Natural killer cell (primary cell): ENCODE results near the gene FRY. TPM values are rescaled to one million over a fixed set of nuclear protein-coding genes. Genes with fewer than 3 reads are reported as not detected.

ENCODE experiments used
- ATAC-seq, 3 donors: fragments of 150-1000 bp in 2 of 3; fragments of 200-7000 bp in 1 of 3; cut with Tn5 transposase; 1 replicate in 1 of 3; 2 replicates in 2 of 3; pipeline ENCODE4 v1.10.0; 2021; ENCODE audit warnings: mild to moderate bottlenecking in 2 of 3, moderate library complexity in 2 of 3
- DNase-seq, 2 donors: peaks; one replicate each; pipeline versions ENCODE4 v3.0.0 to v3.0.0-alpha.2; 2013 to 2021; ENCODE audit warnings: mixed read lengths in 1 of 2
- H3K27ac ChIP-seq: one replicate; pipeline ENCODE4 v1.5.1; 2013; ENCODE audit warnings: mild to moderate bottlenecking, low read length
- H3K27me3 ChIP-seq: one replicate; pipeline ENCODE4 v1.6.1; 2013; ENCODE audit warnings: low read length; ENCODE audit not compliant: control insufficient read depth, insufficient read depth
- H3K36me3 ChIP-seq: one replicate; pipeline ENCODE4 v1.6.1; 2013; ENCODE audit warnings: low read length; ENCODE audit not compliant: control insufficient read depth, insufficient read depth
- H3K4me1 ChIP-seq: one replicate; pipeline ENCODE4 v1.6.1; 2013; ENCODE audit warnings: low read length; ENCODE audit not compliant: control insufficient read depth, insufficient read depth
- H3K4me3 ChIP-seq: one replicate; pipeline ENCODE4 v1.5.1; 2013; ENCODE audit warnings: low read length
- H3K9me3 ChIP-seq: one replicate; pipeline ENCODE4 v1.6.1; 2013; ENCODE audit warnings: low read length; ENCODE audit not compliant: control insufficient read depth, insufficient read depth
- H3K27ac Mint-ChIP-seq, 2 donors: one replicate each; pipeline ENCODE4 v1.8.0; 2022; ENCODE audit warnings: mild to moderate bottlenecking in 2 of 2, mixed read lengths in 2 of 2, moderate library complexity in 1 of 2
- H3K27me3 Mint-ChIP-seq, 2 donors: one replicate each; pipeline ENCODE4 v1.8.0; 2022; ENCODE audit warnings: low read depth in 2 of 2, mixed read lengths in 2 of 2
- H3K36me3 Mint-ChIP-seq: one replicate; pipeline ENCODE4 v1.8.0; 2022; ENCODE audit warnings: mixed read lengths
- H3K4me1 Mint-ChIP-seq, 2 donors: one replicate each; pipeline ENCODE4 v1.8.0; 2022; ENCODE audit warnings: mixed read lengths in 2 of 2
- H3K4me3 Mint-ChIP-seq: one replicate; pipeline ENCODE4 v1.8.0; 2022; ENCODE audit warnings: mild to moderate bottlenecking, moderate library complexity, mixed read lengths
- H3K9me3 Mint-ChIP-seq, 2 donors: one replicate each; pipeline ENCODE4 v1.8.0; 2022; ENCODE audit warnings: mixed read lengths in 2 of 2
- WGBS: methylation state at CpG from one replicate; pipeline ENCODE4 v1.1.7; 2013; ENCODE audit warnings: missing lambda C conversion rate; ENCODE audit not compliant: insufficient coverage; 5-methylcytosine and 5-hydroxymethylcytosine counted together
- intact Hi-C: fragments of 100-400 bp; cut with micrococcal nuclease; formaldehyde crosslinking; loops from one replicate; pipeline ENCODE4 v1.14.2; 2022
- total RNA-seq, 4 donors: library from RNA; stranded (reverse); fragments of 120-200 nt in 1 of 4; gene quantifications; one replicate each; pipeline versions ENCODE4 v1.2.3 to v1.2.4, GENCODE V29; 2013 to 2022
- TF ChIP-seq, protein P1 (sequence below): fragments of 200-600 bp; IDR thresholded peaks from one replicate; pipeline ENCODE4 v1.8.0; 2022; ENCODE audit warnings: antibody characterized with exemption

The FRY gene
- total RNA-seq, 3 donors from 2014 or later (not counting 1 experiment from before 2014, with no cell fraction given), result 25.1 to 52.1 (median 27.4) TPM

DNA sequence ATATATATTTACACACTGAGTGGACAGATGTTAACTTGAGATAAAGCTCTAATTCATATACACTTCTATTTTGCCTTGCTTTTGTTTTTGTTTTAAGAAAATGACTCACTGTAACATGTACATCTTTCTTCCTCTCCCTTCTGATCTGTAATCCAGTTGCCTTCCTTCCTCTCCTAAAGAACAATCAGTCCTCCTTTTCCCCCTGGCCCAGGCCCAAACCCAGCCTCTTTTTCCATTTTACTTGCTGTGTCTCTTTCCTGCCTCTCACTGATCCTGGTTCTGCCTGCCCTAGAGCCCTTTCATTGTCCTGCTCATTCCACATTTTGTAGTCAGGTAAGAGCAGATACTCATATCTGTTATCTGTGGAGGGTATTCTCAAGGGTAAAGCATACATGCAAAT lies 232.8 kb downstream of the FRY start:
- Mint-ChIP-seq H3K36me3 (no peaks in the 10 kb centered on the region), H3K9me3 (no peaks in the 10 kb centered on the region), H3K27me3 (no peaks in the 10 kb centered on the region), H3K27ac (no peak overlapping the region), H3K4me3 (no peak overlapping the region), H3K4me1 (no peaks in the 10 kb centered on the region)
- ATAC-seq (no peak), DNase-seq (no peak)
- H3K36me3 ChIP-seq, result peaks cover 3% of the 10 kb centered on the region
- H3K4me1 ChIP-seq, result no peaks in the 10 kb centered on the region
- no peaks in the 10 kb centered on the region for H3K9me3 ChIP-seq
- H3K27ac ChIP-seq, result no peak overlapping the region
- intact Hi-C loops, result loop anchor here (10.0 kb wide), 1 partner anchor 180 kb away; no protein-coding TSS in a partner anchor
- H3K27me3 ChIP-seq, result no peaks in the 10 kb centered on the region
- TF ChIP-seq, protein P1, sequence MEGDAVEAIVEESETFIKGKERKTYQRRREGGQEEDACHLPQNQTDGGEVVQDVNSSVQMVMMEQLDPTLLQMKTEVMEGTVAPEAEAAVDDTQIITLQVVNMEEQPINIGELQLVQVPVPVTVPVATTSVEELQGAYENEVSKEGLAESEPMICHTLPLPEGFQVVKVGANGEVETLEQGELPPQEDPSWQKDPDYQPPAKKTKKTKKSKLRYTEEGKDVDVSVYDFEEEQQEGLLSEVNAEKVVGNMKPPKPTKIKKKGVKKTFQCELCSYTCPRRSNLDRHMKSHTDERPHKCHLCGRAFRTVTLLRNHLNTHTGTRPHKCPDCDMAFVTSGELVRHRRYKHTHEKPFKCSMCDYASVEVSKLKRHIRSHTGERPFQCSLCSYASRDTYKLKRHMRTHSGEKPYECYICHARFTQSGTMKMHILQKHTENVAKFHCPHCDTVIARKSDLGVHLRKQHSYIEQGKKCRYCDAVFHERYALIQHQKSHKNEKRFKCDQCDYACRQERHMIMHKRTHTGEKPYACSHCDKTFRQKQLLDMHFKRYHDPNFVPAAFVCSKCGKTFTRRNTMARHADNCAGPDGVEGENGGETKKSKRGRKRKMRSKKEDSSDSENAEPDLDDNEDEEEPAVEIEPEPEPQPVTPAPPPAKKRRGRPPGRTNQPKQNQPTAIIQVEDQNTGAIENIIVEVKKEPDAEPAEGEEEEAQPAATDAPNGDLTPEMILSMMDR, result no peak
- no peak overlapping the region for H3K4me3 ChIP-seq

DNA sequence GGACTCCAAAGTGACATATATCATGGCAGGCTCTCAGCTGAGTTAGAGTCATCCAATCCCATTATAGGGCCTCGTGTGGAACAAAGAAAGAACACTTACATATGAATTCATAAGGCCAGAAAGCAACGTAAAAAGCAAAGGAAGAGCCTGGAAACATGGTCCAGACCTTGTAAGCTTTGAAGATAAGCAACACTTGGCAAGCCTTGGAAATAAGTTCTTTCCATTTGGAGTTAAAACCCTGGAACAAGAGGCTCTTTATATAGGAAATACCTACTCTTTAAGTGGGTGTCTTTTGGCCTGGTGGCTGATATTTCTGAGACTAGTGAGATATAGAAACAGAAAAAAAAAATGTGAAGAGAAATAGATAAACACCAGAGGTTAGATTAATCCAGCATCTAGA lies 234.2 kb downstream of the FRY start:
- Histone ChIP-seq H3K4me1 (no peaks in the 10 kb centered on the region), H3K27ac (no peak overlapping the region), H3K9me3 (no peaks in the 10 kb centered on the region), H3K27me3 (no peaks in the 10 kb centered on the region), H3K4me3 (no peak overlapping the region), H3K36me3 (peaks cover 3% of the 10 kb centered on the region)
- Mint-ChIP-seq H3K27ac (no peak overlapping the region), H3K4me3 (no peak overlapping the region), H3K4me1 (no peaks in the 10 kb centered on the region), H3K27me3 (no peaks in the 10 kb centered on the region), H3K9me3 (no peaks in the 10 kb centered on the region), H3K36me3 (no peaks in the 10 kb centered on the region)
- TF ChIP-seq, protein P1, result no peak
- DNase-seq (no peak), ATAC-seq (no peak)
- 88% methylated on average over 2 of the region's 2 CpGs for WGBS
- intact Hi-C loops, result loop anchor here (10.0 kb wide), 1 partner anchor 179 kb away; no protein-coding TSS in a partner anchor

DNA sequence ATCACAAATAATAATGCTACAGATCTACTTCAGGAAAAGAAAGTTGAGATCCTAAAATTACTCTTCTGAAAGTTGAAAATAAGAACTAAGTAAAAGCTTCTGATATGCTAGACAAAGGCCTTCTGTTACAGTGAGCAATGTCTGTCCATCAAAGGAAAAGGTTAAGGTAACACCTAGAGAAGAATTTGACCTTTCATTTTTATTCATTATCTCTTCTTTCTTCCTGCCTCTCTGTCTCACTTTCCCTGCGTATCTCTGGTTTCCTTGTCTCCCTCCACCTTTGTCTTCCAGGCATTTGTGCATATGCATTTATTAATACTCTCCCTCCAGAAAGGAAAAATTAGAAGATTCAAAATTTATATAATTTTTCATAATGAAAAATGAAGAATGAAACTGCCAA lies 234.6 kb downstream of the FRY start:
- H3K27me3 Mint-ChIP-seq, result no peaks in the 10 kb centered on the region
- H3K27ac Mint-ChIP-seq, result no peak overlapping the region
- no peaks in the 10 kb centered on the region for H3K4me1 Mint-ChIP-seq
- no peaks in the 10 kb centered on the region for H3K9me3 ChIP-seq
- no peaks in the 10 kb centered on the region for H3K9me3 Mint-ChIP-seq
- intact Hi-C loops, result loop anchor here (10.0 kb wide), 1 partner anchor 179 kb away; no protein-coding TSS in a partner anchor
- no peak overlapping the region for H3K4me3 Mint-ChIP-seq
- H3K4me3 ChIP-seq, result no peak overlapping the region
- 100% methylated on average over 1 of the region's 1 CpG for WGBS
- no peaks in the 10 kb centered on the region for H3K27me3 ChIP-seq
- TF ChIP-seq, protein P1, result no peak
- H3K27ac ChIP-seq, result no peak overlapping the region
- DNase-seq (no peak), ATAC-seq (no peak)
- H3K36me3 Mint-ChIP-seq, result no peaks in the 10 kb centered on the region
- peaks cover 3% of the 10 kb centered on the region for H3K36me3 ChIP-seq
- H3K4me1 ChIP-seq, result no peaks in the 10 kb centered on the region

DNA sequence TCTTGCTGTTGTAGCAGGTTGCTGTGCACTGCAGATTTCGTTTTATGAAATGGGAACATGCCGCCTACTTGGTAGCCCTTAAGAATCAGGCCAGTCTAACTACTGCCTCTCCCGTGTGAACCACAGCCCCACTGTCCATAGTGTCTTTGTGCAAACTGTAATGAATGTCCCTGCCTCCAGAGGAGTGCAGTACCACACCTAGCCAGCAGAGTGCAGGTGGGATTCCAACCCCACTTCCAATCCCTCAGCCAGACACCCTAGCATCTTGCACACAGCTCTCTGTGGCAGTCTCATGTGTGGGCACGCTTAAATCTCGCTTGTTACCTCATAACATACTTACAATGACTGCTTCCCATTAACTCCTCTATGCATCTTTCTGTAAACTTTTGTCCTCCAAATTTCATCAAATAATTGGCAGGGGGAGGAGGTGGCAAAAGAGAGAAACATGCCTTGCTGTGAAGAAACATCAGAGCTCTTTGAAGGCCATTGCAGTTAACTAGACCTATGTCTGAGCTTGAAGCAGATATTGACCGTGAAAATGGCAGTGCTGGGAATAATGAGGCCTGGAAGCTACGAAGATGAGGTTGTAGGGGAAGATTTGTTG lies 236.4 kb downstream of the FRY start:
- no peak overlapping the region for H3K27ac ChIP-seq
- Mint-ChIP-seq H3K27ac (no peak overlapping the region), H3K4me3 (no peak overlapping the region), H3K36me3 (no peaks in the 10 kb centered on the region), H3K27me3 (no peaks in the 10 kb centered on the region), H3K4me1 (no peaks in the 10 kb centered on the region), H3K9me3 (no peaks in the 10 kb centered on the region)
- 94% methylated on average over 7 of the region's 7 CpGs for WGBS
- H3K36me3 ChIP-seq, result peaks cover 3% of the 10 kb centered on the region
- no peaks in the 10 kb centered on the region for H3K4me1 ChIP-seq
- H3K9me3 ChIP-seq, result no peaks in the 10 kb centered on the region
- H3K4me3 ChIP-seq, result no peak overlapping the region
- DNase-seq (peak; percentile 33 to 68), ATAC-seq (peak in 1 of 3 donors; percentile 92)
- intact Hi-C loops, result loop anchor here (10.0 kb wide), 1 partner anchor 177 kb away; no protein-coding TSS in a partner anchor
- TF ChIP-seq, protein P1, result peak; percentile 61
- no peaks in the 10 kb centered on the region for H3K27me3 ChIP-seq
